Activated T-helper 1 cell treated with anti-CD3 and anti-CD28 coated beads, Interleukin-12 subunit alpha, Interleukin-12 subunit beta, Interleukin-2, Interleukin-4 antibody, amounts not matched to agents 30 ng/mL and 10 ng/mL and 1 ng/mL, durations not matched to agents 14 hours and 24 hours and 36 hours (primary cell): ENCODE results near the gene DDHD1. TPM values are rescaled to one million over a fixed set of nuclear protein-coding genes. Genes with fewer than 3 reads are reported as not detected.
A peak's percentile ranks its signal among the peaks of the same experiment; 100 is the strongest.
"Not testable (repeated sequence)": the region's sequence is repeated elsewhere in the genome, so short reads cannot be mapped to it uniquely, and the experiment has no call there.

ENCODE experiments used
- DNase-seq: peaks from one replicate; pipeline ENCODE4 v3.0.0; 2021; ENCODE audit warnings: low spot score
- H3K27ac Mint-ChIP-seq: one replicate; pipeline ENCODE4 v1.8.0; 2021; ENCODE audit warnings: mild to moderate bottlenecking, mixed read lengths
- H3K27me3 Mint-ChIP-seq: one replicate; pipeline ENCODE4 v1.8.0; 2022; ENCODE audit warnings: mild to moderate bottlenecking, moderate library complexity, mixed read lengths; ENCODE audit not compliant: insufficient read depth
- H3K36me3 Mint-ChIP-seq: one replicate; pipeline ENCODE4 v1.8.0; 2021; ENCODE audit warnings: low read depth, mixed read lengths
- H3K4me1 Mint-ChIP-seq: one replicate; pipeline ENCODE4 v1.8.0; 2021; ENCODE audit warnings: low read depth, mixed read lengths
- H3K4me3 Mint-ChIP-seq: one replicate; pipeline ENCODE4 v1.8.0; 2021; ENCODE audit warnings: mild to moderate bottlenecking, moderate library complexity, mixed read lengths
- H3K9me3 Mint-ChIP-seq: one replicate; pipeline ENCODE4 v1.8.0; 2021; ENCODE audit warnings: mixed read lengths
- intact Hi-C: fragments of 100-400 bp; cut with micrococcal nuclease; formaldehyde crosslinking; loops from one replicate; pipeline ENCODE4 v1.15.1; 2024
- total RNA-seq: library from RNA; stranded (reverse); gene quantifications from 2 replicates; pipeline ENCODE4 v1.2.3, GENCODE V29; 2022

Gene DDHD1
- total RNA-seq, 1 donor from 2014 or later = 85.5 TPM

GRCh38 chr14:53179486-53180005, 26.4 kb upstream of the DDHD1 start:
- H3K9me3 Mint-ChIP-seq, H3K4me3 Mint-ChIP-seq, DNase-seq, H3K27me3 Mint-ChIP-seq, H3K36me3 Mint-ChIP-seq: not testable (repeated sequence)
- Mint-ChIP-seq H3K4me1 (peaks cover 64% of the 10 kb centered on the region), H3K27ac (peak overlapping the region; percentile 40)
- intact Hi-C loops = loop anchor here (1.0 kb wide), 3 partner anchors 12 to 70 kb away; partner anchors contain the start of gene DDHD1

DNA sequence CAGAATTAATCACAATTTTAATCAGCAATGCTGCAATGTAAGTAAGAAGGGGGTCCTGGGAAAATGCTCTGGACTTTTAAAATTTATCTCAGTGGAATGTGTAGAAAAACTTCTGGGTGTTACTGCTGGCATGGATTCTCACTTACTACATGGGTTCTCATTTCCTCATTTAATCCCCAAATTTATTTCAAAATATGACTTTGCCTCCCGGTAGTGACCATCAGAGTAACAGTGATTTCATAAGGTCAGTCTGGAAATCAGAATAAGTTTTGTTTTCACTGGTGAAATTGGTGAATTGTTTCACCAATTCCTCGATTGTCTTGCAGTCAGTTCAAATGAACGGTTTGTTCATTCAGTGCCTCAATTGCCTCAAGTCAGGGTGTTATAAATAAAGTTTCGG, 22.3 kb upstream of the DDHD1 start:
- no peaks in the 10 kb centered on the region for H3K9me3 Mint-ChIP-seq
- H3K27ac Mint-ChIP-seq = no peak overlapping the region
- DNase-seq = no peak
- H3K4me1 Mint-ChIP-seq = peaks cover 35% of the 10 kb centered on the region
- H3K36me3 Mint-ChIP-seq = peaks cover 14% of the 10 kb centered on the region
- intact Hi-C loops = no loop called here
- H3K27me3 Mint-ChIP-seq = peaks cover 4% of the 10 kb centered on the region
- H3K4me3 Mint-ChIP-seq = no peak overlapping the region

- H3K9me3 Mint-ChIP-seq = no peaks in the 10 kb centered on the region
- H3K4me3 Mint-ChIP-seq = no peak overlapping the region
- intact Hi-C loops = no loop called here
- H3K4me1 Mint-ChIP-seq = peaks cover 30% of the 10 kb centered on the region
- H3K36me3 Mint-ChIP-seq = peaks cover 14% of the 10 kb centered on the region
- no peak for DNase-seq
- peaks cover 4% of the 10 kb centered on the region for H3K27me3 Mint-ChIP-seq
- H3K27ac Mint-ChIP-seq = no peak overlapping the region
These were observed 21.8 kb upstream of the DDHD1 start for GRCh38 chr14:53174918-53175317.

DNA sequence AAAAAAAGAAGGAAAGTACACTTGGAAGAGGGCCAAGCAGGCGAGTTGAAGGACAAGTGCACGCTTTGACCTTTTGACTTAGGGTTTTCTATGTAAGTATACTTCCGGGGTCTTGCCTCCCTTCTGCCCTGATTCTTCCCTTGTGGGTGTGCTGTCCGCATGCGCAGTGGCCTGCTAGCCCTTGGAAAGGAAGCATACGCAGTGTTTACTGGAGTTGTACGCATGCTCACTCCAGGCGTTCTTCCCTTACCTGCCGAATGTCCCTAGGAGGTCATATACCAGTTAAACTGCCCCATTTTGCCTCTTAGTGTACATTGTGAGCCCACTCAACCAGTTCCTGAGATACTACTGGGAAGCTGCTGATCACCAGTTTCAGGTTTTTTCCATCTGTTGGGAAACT, 15.7 kb upstream of the DDHD1 start:
- no peak for DNase-seq
- Mint-ChIP-seq H3K27ac (no peak overlapping the region), H3K4me1 (peaks cover 17% of the 10 kb centered on the region), H3K4me3 (no peak overlapping the region), H3K9me3 (peaks cover 5% of the 10 kb centered on the region), H3K27me3 (no peaks in the 10 kb centered on the region), H3K36me3 (peaks cover 6% of the 10 kb centered on the region)
- intact Hi-C loops = no loop called here

DNA sequence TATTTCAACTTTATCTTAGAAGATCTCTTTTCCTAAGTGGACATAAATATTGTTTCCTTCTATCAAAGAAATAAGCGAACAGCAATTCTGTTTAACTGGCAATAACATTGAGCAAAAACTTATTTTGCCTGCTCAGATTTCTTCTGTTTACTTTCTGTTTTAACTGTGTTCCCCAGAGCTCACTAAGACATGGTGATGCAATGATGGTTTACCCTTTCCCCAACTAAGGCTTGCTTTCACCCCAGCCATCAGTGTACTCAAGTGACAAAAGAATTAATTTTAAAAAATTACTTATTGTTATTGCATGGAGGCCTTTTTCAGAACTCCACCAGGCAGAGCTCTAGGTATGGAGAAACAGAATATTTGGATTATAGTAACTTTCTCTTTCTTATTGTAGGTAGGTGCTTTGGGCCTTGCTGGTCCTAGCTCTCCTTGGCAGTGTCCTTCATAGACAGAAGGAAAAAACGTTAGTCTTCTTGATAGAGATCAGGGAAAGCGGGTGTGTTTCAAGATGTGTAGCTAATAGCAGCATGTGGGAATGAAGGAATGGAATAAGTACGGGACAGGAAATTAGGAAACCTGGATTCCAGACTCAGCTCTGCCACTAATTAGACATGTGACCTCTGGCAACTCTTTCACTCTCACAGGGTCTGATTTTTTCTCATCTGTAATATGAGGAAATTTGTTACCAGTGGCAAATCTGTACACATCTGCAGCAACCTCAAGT, 14.6 kb upstream of the DDHD1 start:
- no peak overlapping the region for H3K27ac Mint-ChIP-seq
- intact Hi-C loops = loop anchor here (1.0 kb wide), 1 partner anchor 13 kb away; no protein-coding TSS in a partner anchor

DNA sequence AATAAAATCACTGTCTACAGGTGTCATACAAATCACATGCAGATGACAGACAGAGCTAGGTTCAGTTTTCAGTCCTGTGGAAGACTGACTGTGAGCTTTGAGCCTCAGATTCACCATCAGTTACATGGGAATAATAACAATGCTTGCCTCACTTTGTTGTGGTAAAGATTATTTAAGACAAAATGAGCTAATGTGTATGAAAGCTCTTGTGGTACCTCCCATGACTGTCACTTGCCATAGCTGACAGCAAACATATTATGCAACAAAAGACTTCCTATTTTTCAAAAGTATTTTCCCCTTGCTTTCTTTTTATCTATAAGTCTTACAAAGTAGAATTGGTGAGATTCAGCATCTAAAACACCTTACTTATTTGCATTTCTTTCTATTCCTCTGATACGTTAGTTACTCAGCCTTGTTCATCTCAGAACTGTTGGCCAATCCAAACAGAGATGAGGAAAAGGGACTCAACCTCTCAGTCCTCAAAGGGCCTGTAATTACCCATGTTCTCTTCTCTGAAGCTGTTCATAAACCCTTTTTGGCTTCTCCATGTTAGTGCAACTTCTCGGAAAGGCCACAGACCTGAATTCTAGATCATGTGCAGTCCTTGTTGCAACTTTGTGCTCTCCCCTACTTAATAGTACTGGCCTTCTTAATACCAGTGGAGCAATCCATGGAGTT, 8.8 kb upstream of the DDHD1 start:
- no peak for DNase-seq
- Mint-ChIP-seq H3K9me3 (peaks cover 12% of the 10 kb centered on the region), H3K27me3 (peaks cover 2% of the 10 kb centered on the region), H3K36me3 (peaks cover 6% of the 10 kb centered on the region), H3K4me3 (no peak overlapping the region), H3K4me1 (peaks cover 8% of the 10 kb centered on the region), H3K27ac (no peak overlapping the region)
- intact Hi-C loops = no loop called here

More for the DNA sequence above, 14.6 kb upstream of the DDHD1 start:
- no peak overlapping the region for H3K4me3 Mint-ChIP-seq
- peaks cover 17% of the 10 kb centered on the region for H3K4me1 Mint-ChIP-seq
- DNase-seq = no peak
- no peaks in the 10 kb centered on the region for H3K27me3 Mint-ChIP-seq
- peaks cover 11% of the 10 kb centered on the region for H3K9me3 Mint-ChIP-seq
- H3K36me3 Mint-ChIP-seq = peaks cover 6% of the 10 kb centered on the region

DNA sequence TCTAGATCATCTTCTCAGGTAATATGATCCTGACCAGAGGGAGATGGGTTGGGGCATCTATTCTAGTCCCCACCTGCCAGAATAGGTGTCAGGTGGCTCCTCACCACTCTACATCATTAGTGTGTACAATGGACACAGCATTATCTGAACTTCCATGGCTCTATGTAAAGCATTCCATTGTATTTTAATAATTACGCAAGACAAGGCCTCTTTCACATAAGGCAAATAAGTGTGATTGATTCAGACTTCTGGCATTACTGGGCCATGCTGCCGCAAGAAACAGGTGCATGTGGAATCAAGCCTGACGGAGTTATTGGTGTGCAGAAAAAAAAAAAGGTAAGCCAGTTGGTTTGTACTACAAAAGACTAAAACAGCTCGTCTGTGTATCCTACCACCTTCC, 3.1 kb upstream of the DDHD1 start:
- Mint-ChIP-seq H3K27ac (no peak overlapping the region), H3K9me3 (no peaks in the 10 kb centered on the region), H3K4me3 (no peak overlapping the region), H3K36me3 (peaks cover 14% of the 10 kb centered on the region), H3K4me1 (peaks cover 27% of the 10 kb centered on the region), H3K27me3 (peaks cover 3% of the 10 kb centered on the region)
- intact Hi-C loops = no loop called here
- no peak for DNase-seq

DNA sequence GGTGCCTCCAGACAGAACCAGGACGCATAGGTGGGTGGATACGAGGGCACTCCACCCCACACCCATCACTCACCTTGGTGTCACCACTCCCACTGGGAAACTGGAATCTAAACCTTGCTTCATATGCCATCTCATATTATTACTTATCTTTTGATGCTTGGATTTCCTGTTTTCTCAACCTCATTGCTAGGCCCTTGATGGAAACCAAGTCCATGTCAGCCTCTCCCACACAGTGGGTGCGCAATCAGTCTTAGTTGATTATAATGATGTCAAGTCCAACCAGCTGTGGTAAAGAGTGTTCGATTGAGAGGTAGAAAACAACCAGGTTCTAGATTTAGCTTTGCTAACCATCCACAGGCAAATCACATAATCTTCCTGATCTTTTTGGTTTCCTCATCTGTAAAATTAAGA, 584 bp upstream of the DDHD1 start:
- peaks cover 27% of the 10 kb centered on the region for H3K36me3 Mint-ChIP-seq
- intact Hi-C loops = loop anchor here (1.0 to 5.0 kb wide), 12 partner anchors 9 to 1288 kb away; partner anchors contain the start of genes CNIH1, GNPNAT1, GPR137C and TXNDC16
- no peaks in the 10 kb centered on the region for H3K9me3 Mint-ChIP-seq
- peaks cover 2% of the 10 kb centered on the region for H3K27me3 Mint-ChIP-seq
- no peak for DNase-seq
- H3K4me3 Mint-ChIP-seq = peak overlapping the region; percentile 89
- H3K27ac Mint-ChIP-seq = peak overlapping the region; percentile 99
- peaks cover 47% of the 10 kb centered on the region for H3K4me1 Mint-ChIP-seq

GRCh38 chr14:53152184-53152886, 788 bp downstream of the DDHD1 start:
- intact Hi-C loops = loop anchor here (2.0 to 5.0 kb wide), 3 partner anchors 98 to 360 kb away; partner anchors contain the start of gene GNPNAT1
- Mint-ChIP-seq H3K9me3 (no peaks in the 10 kb centered on the region), H3K27me3 (peaks cover 2% of the 10 kb centered on the region), H3K36me3 (peaks cover 29% of the 10 kb centered on the region), H3K4me3 (peak overlapping the region; percentile 100), H3K4me1 (peaks cover 61% of the 10 kb centered on the region), H3K27ac (peak overlapping the region; percentile 96)
- peak; percentile 72 for DNase-seq

GRCh38 chr14:53151523-53152183, 1.5 kb downstream of the DDHD1 start:
- no peaks in the 10 kb centered on the region for H3K9me3 Mint-ChIP-seq
- intact Hi-C loops = loop anchor here (2.0 to 5.0 kb wide), 3 partner anchors 97 to 359 kb away; partner anchors contain the start of gene GNPNAT1
- H3K36me3 Mint-ChIP-seq = peaks cover 33% of the 10 kb centered on the region
- H3K27ac Mint-ChIP-seq = peak overlapping the region; percentile 96
- peaks cover 2% of the 10 kb centered on the region for H3K27me3 Mint-ChIP-seq
- peak overlapping the region; percentile 100 for H3K4me3 Mint-ChIP-seq
- no peak for DNase-seq
- peaks cover 68% of the 10 kb centered on the region for H3K4me1 Mint-ChIP-seq

DNA sequence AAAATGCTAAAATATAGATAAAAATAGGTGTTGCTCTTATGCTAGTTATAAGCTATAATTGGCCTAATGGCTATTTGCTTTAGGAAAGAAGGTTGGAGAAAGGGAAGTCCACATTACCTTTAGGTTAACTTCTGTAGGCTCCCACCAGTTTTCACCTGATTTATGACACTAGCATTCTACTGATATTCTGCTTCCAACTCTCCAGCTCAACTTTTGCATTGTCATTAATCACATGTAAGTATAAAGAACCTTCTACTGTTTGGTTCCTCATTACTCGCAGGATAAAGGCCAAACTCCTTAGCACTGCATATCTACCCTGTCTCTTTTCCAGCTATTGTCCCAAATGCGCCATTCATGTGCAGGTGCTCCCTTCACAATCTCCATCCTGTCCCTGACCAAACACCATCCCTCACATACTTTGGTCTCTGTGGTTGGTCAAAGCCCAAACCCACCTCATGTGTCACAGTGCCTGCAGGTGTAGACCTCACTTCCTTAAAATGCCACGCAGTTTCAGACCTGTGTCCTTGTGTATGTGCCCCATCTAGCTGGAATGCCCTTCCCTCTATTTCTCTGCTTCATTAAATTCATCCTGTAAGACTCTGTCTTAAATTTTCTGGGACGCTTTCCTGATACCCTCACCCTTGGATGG, 3.3 kb downstream of the DDHD1 start:
- intact Hi-C loops = loop anchor here (5.0 to 10.0 kb wide), 3 partner anchors 158 to 835 kb away; partner anchors contain the start of genes GNPNAT1 and PTGER2
- Mint-ChIP-seq H3K4me3 (peak overlapping the region; percentile 100), H3K27ac (peak overlapping the region; percentile 67), H3K36me3 (peaks cover 33% of the 10 kb centered on the region), H3K27me3 (peaks cover 2% of the 10 kb centered on the region), H3K9me3 (no peaks in the 10 kb centered on the region), H3K4me1 (peaks cover 73% of the 10 kb centered on the region)
- DNase-seq = no peak

- H3K4me1 Mint-ChIP-seq = peaks cover 73% of the 10 kb centered on the region
- H3K27me3 Mint-ChIP-seq = peaks cover 2% of the 10 kb centered on the region
- intact Hi-C loops = loop anchor here (1.0 to 10.0 kb wide), 2 partner anchors 39 to 834 kb away; partner anchors contain the start of gene PTGER2
- H3K27ac Mint-ChIP-seq = peak overlapping the region; percentile 70
- H3K36me3 Mint-ChIP-seq = peaks cover 33% of the 10 kb centered on the region
- DNase-seq = no peak
- H3K9me3 Mint-ChIP-seq = no peaks in the 10 kb centered on the region
- H3K4me3 Mint-ChIP-seq = peak overlapping the region; percentile 81
These were observed 4.5 kb downstream of the DDHD1 start for GRCh38 chr14:53148671-53149070.
